Measurements from ENCODE around the gene PM20D2. TPM values are rescaled to one million over a fixed set of nuclear protein-coding genes. Genes with fewer than 3 reads are reported as not detected.
A peak's percentile ranks its signal among the peaks of the same experiment; 100 is the strongest.

The PM20D2 gene
- total and polyA plus RNA-seq, 12 donors = 3.2 to 14.3 (median 7.7) TPM

DNA sequence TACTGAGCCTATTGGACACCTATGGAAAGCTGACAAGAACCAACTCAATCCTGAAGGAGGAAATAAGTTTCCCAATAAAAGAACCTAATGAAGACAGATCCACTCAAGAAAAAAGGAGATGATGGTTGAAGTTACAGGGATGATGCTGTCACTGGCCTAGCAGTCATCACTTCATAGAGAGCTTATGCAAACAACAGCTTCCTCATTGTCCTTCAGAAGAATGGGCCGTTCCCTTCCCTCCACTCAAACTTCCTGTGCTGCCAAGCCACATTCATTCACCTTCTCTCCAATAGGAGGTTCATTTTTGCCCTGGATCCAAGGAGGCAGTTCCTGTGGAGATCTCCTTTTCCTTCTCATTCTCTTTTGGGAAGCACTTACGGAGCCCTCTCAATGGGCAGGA, 13.8 kb upstream of the PM20D2 start:
- Histone ChIP-seq H3K9me3 (peaks cover 0 to 18% (median 0%) of the 10 kb centered on the region in 11 donors), H3K4me1 (no peaks in the 10 kb centered on the region), H3K27me3 (no peaks in the 10 kb centered on the region), H3K4me3 (no peak overlapping the region), H3K36me3 (no peaks in the 10 kb centered on the region), H3K27ac (no peak overlapping the region)
- TF ChIP-seq, protein P1, sequence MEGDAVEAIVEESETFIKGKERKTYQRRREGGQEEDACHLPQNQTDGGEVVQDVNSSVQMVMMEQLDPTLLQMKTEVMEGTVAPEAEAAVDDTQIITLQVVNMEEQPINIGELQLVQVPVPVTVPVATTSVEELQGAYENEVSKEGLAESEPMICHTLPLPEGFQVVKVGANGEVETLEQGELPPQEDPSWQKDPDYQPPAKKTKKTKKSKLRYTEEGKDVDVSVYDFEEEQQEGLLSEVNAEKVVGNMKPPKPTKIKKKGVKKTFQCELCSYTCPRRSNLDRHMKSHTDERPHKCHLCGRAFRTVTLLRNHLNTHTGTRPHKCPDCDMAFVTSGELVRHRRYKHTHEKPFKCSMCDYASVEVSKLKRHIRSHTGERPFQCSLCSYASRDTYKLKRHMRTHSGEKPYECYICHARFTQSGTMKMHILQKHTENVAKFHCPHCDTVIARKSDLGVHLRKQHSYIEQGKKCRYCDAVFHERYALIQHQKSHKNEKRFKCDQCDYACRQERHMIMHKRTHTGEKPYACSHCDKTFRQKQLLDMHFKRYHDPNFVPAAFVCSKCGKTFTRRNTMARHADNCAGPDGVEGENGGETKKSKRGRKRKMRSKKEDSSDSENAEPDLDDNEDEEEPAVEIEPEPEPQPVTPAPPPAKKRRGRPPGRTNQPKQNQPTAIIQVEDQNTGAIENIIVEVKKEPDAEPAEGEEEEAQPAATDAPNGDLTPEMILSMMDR (IDR thresholded peaks at IDR 0.05) = no peak
- 67 to 86% methylated on average over 2 of the region's 2 CpGs for WGBS, 2 donors
- DNase-seq (no peak), ATAC-seq (no peak)
- intact Hi-C loops (cut with DNase I) = loop anchor here in 1 of 10 donors (10.0 kb wide), 1 partner anchor 147 kb away; no protein-coding TSS in a partner anchor

DNA sequence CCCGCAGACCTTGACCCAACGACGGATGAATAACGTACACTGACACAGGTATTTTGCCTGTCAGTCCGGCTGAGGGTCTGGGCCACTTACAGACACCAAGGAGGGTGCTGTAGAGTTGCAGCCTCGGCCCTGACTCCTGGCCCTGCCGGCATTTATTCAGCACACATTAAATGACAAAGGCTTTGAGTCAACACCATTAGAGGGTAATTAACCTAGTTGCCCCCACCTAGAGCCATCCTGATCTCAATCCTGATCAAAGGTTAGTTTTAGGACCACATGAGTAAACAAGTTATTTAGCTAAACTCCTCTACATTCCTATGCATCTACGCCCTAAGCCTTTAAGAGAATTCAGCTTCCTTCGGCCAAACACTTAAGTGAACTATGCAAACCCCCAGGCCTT, 11.9 kb upstream of the PM20D2 start:
- no peaks in the 10 kb centered on the region for H3K27me3 ChIP-seq
- peaks cover 0 to 13% (median 0%) of the 10 kb centered on the region in 9 donors for H3K4me1 ChIP-seq
- TF ChIP-seq, protein P1 (IDR thresholded peaks at IDR 0.05) = no peak
- H3K4me3 ChIP-seq = no peak overlapping the region
- intact Hi-C loops (cut with DNase I) = loop anchor here in 1 of 10 donors (10.0 kb wide), 1 partner anchor 149 kb away; no protein-coding TSS in a partner anchor
- no peak overlapping the region for H3K27ac ChIP-seq
- DNase-seq (no peak), ATAC-seq (no peak)
- H3K36me3 ChIP-seq = no peaks in the 10 kb centered on the region
- peaks cover 0 to under 1% (median 0%) of the 10 kb centered on the region in 11 donors for H3K9me3 ChIP-seq
- 88 to 89% methylated on average over 9 of the region's 9 CpGs for WGBS, 2 donors

DNA sequence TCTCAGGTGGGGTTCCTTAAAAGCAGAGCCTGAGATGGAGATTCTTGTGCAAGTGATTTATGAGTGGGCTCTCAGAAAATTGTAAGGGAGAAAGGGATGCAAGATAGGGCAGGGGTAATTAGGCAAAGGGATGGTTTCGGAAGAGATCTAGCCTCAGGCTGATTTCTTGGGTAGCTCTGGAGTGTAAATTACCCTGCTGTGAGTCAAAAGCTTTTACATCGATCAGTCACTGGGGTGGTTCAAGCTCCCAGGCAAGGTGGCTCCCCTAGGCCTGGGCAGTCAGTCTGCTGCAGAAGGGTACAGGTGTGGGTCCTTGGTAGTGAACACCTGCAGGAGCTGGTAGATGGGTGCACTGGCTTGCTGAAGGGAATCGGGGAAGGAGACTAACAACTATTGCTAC, 11.1 kb upstream of the PM20D2 start:
- H3K4me1 ChIP-seq = peaks cover 0 to 14% (median 0%) of the 10 kb centered on the region in 9 donors
- ATAC-seq = no peak
- WGBS, 2 donors = 85 to 93% methylated on average over 3 of the region's 3 CpGs
- H3K36me3 ChIP-seq = no peaks in the 10 kb centered on the region
- H3K4me3 ChIP-seq = no peak overlapping the region
- no peaks in the 10 kb centered on the region for H3K27me3 ChIP-seq
- DNase-seq = no peak
- intact Hi-C loops (cut with DNase I) = loop anchor here in 1 of 10 donors (10.0 kb wide), 1 partner anchor 150 kb away; no protein-coding TSS in a partner anchor
- H3K27ac ChIP-seq = no peak overlapping the region
- TF ChIP-seq, protein P1 (IDR thresholded peaks at IDR 0.05) = no peak
- no peaks in the 10 kb centered on the region for H3K9me3 ChIP-seq

DNA sequence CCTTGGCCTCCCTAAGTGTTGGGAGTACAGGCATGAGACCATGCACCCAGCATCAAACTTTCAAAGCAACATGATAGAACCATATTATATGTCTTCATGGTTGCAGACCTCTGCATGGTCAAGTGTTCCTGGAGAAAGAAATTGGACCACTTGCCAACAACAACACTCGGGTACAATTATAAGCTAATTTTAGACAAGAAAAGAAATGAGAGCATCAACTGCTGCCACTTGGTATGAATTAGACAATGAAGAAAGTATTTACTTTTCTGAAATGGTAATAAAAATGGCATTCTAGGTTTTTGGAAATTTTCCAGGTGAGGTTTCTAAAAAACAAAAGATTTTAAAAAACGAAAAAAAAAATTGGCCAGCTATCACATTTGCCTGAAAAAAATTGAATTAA, 7.7 kb upstream of the PM20D2 start:
- Histone ChIP-seq H3K4me3 (no peak overlapping the region), H3K27ac (no peak overlapping the region), H3K36me3 (no peaks in the 10 kb centered on the region), H3K27me3 (no peaks in the 10 kb centered on the region), H3K9me3 (no peaks in the 10 kb centered on the region), H3K4me1 (peaks cover 0 to 14% (median 0%) of the 10 kb centered on the region in 9 donors)
- DNase-seq (no peak), ATAC-seq (peak in 1 of 8 donors; percentile 43)
- 50 to 69% methylated on average over 2 of the region's 2 CpGs for WGBS, 2 donors
- TF ChIP-seq, protein P1 (IDR thresholded peaks at IDR 0.05) = no peak
- intact Hi-C loops (cut with DNase I) = loop anchor here in 1 of 10 donors (10.0 kb wide), 1 partner anchor 153 kb away; no protein-coding TSS in a partner anchor
